IPS-NIHi7 (cell line): ENCODE measurements around the gene BTC.
"Not testable (repeated sequence)": the region's sequence is repeated elsewhere in the genome, so short reads cannot be mapped to it uniquely, and the experiment has no call there.

Experiments used
- DNase-seq: peaks from one replicate; pipeline ENCODE4 v3.0.0; 2012; ENCODE audit warnings: mixed read lengths; ENCODE audit errors: extremely low spot score

Gene BTC

GRCh38 chr4:74794382-74795010 lies at the start of gene BTC:
TSS of gene BTC (minus strand) at chr4:74794523. CDS start at chr4:74794325, 198 bp downstream.
- peak; percentile 38 for DNase-seq

GRCh38 chr4:74840936-74841509 lies 46.7 kb upstream of the BTC start:
- no peak for DNase-seq

GRCh38 chr4:74838746-74839370 lies 44.5 kb upstream of the BTC start:
- DNase-seq = no peak

GRCh38 chr4:74830928-74831327 lies 36.6 kb upstream of the BTC start:
- DNase-seq = no peak

- no peak for DNase-seq
Measured at GRCh38 chr4:74823194-74823593, 28.9 kb upstream of the BTC start.

- DNase-seq = no peak
Measured at GRCh38 chr4:74822603-74823002, 28.3 kb upstream of the BTC start.

GRCh38 chr4:74821541-74821940 lies 27.2 kb upstream of the BTC start:
- DNase-seq = no peak

- DNase-seq = no peak
Measured at GRCh38 chr4:74814052-74814451, 19.7 kb upstream of the BTC start.

- DNase-seq = not testable (repeated sequence)
Measured at GRCh38 chr4:74812056-74812455, 17.7 kb upstream of the BTC start.

- no peak for DNase-seq
Measured at GRCh38 chr4:74805601-74806000, 11.3 kb upstream of the BTC start.

GRCh38 chr4:74800310-74800709 lies 6.0 kb upstream of the BTC start:
- no peak for DNase-seq

- DNase-seq = no peak
Measured at GRCh38 chr4:74796631-74797030, 2.3 kb upstream of the BTC start.

- DNase-seq = peak; percentile 80
Measured at GRCh38 chr4:74793757-74794381, 454 bp downstream of the BTC start.

GRCh38 chr4:74790652-74791051 lies 3.7 kb downstream of the BTC start:
- DNase-seq = no peak

GRCh38 chr4:74789518-74789917 lies 4.8 kb downstream of the BTC start:
- no peak for DNase-seq

- no peak for DNase-seq
Measured at GRCh38 chr4:74777531-74777930, 16.8 kb downstream of the BTC start.

GRCh38 chr4:74772783-74773182 lies 21.5 kb downstream of the BTC start:
- DNase-seq = peak; percentile 23

GRCh38 chr4:74772106-74772505 lies 22.2 kb downstream of the BTC start:
- DNase-seq = no peak

GRCh38 chr4:74770226-74770910 lies 24.0 kb downstream of the BTC start:
- DNase-seq = no peak

- DNase-seq = no peak
Measured at GRCh38 chr4:74768857-74769525, 25.3 kb downstream of the BTC start.

- no peak for DNase-seq
Measured at GRCh38 chr4:74764119-74764518, 30.2 kb downstream of the BTC start.
